Measurements from ENCODE around the gene MAP2K2. TPM values are rescaled to one million over a fixed set of nuclear protein-coding genes. Genes with fewer than 3 reads are reported as not detected.

MAP2K2 gene
- total and polyA plus RNA-seq, 3 experiments from 2014 or later = 122 to 164 (median 161) TPM

DNA sequence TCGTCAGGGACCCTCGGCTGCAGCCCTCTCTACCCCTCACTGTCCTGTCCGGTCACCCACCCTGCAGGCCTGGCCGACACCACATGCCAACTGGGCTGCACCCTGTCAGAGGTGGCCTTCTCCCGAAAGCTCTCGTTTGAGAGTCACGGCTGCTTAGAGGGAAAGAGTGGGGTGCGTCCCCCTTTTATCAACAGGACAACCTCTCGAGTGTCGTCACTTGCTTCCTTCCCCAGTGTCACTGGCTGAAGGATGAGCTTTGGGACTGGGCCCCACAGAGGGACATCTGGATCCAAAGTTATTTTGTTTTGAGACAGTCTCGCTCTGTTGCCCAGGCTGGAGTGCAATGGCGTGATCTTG lies 28.5 kb downstream of the MAP2K2 start:
- CTCF ChIA-PET = interaction anchor here (2.5 kb wide), 1 partner anchor 45 kb away, joined by 7 read pairs; no protein-coding TSS in a partner anchor
- Mint-ChIP-seq H3K36me3 (peaks cover 0 to 37% (median 2%) of the 10 kb centered on the region in 3 donors), H3K27me3 (no peaks in the 10 kb centered on the region), H3K4me3 (no peak overlapping the region), H3K27ac (peak overlapping the region in 1 of 8 donors; percentile 26), H3K4me1 (peaks cover 0 to 2% (median 0%) of the 10 kb centered on the region in 3 donors), H3K9me3 (no peaks in the 10 kb centered on the region)
- no peaks in the 10 kb centered on the region for H3K9me3 ChIP-seq (ENCODE audit: low read length)
- no peaks in the 10 kb centered on the region for H3K27me3 ChIP-seq (ENCODE audit: insufficient read depth, low read length, poor library complexity, severe bottlenecking)
- H3K27ac ChIP-seq (ENCODE audit: low read depth, low read length) = no peak overlapping the region
- POLR2A ChIA-PET = interaction anchor here (0.7 to 2.9 kb wide), 2 partner anchors 9 to 108 kb away, joined by 15 to 16 read pairs; no protein-coding TSS in a partner anchor
- H3K4me3 ChIP-seq (ENCODE audit: low read length) = no peak overlapping the region
- H3K4me1 ChIP-seq (ENCODE audit: insufficient read depth, low read length) = no peaks in the 10 kb centered on the region
- H3K36me3 ChIP-seq (ENCODE audit: insufficient read depth, low read length) = no peaks in the 10 kb centered on the region
- no peak for DNase-seq

DNA sequence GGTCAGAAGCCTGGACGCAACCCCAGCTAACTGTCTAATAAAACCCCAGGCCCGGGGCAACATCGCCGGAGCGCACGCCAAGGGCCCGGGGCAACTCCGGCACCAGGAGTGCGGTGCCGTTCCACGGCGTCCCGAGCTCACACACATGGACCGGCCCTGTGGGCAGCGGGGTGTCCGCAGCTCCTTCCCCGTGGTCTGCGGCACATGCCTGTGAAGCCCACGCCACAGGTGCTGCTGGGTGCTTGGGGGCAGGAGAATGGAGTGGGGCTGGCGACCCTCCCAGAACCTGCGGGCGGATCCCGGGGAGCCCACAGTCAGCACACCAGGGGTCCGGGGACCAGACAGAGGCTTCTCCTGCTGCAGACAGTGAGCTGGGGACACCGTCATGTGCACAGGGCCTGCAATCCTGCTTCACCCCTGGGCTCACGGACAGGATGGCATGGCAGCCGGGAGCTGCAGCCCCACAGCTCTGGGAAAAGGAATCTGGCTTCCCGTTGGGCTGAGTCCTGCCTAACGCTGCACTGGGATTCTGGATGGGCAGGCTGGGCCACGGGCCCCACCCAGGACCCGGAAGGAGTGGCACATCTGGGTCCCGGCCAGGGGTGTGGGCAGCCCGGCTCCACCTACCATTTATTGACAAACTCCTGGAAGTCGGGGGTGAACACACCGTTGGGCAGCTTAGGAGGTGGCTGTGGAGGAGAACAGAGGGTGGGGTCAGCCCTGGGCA lies 29.0 kb downstream of the MAP2K2 start:
- no peaks in the 10 kb centered on the region for H3K36me3 ChIP-seq (ENCODE audit: insufficient read depth, low read length)
- H3K4me1 Mint-ChIP-seq = peaks cover under 1 to 2% (median 2%) of the 10 kb centered on the region in 3 donors
- no peak overlapping the region for H3K27ac Mint-ChIP-seq
- peaks cover 1% of the 10 kb centered on the region for H3K4me1 ChIP-seq (ENCODE audit: insufficient read depth, low read length)
- POLR2A ChIA-PET = interaction anchor here (0.5 to 2.9 kb wide), 3 partner anchors 10 to 107 kb away, joined by 5 to 16 read pairs (median 15); no protein-coding TSS in a partner anchor
- CTCF ChIA-PET = interaction anchor here (2.5 kb wide), 1 partner anchor 45 kb away, joined by 7 read pairs; no protein-coding TSS in a partner anchor
- no peak overlapping the region for H3K4me3 Mint-ChIP-seq
- no peaks in the 10 kb centered on the region for H3K27me3 ChIP-seq (ENCODE audit: insufficient read depth, low read length, poor library complexity, severe bottlenecking)
- no peaks in the 10 kb centered on the region for H3K27me3 Mint-ChIP-seq
- H3K9me3 ChIP-seq (ENCODE audit: low read length) = no peaks in the 10 kb centered on the region
- no peaks in the 10 kb centered on the region for H3K9me3 Mint-ChIP-seq
- no peak overlapping the region for H3K27ac ChIP-seq (ENCODE audit: low read depth, low read length)
- H3K36me3 Mint-ChIP-seq = peaks cover 0 to 35% (median 0%) of the 10 kb centered on the region in 3 donors
- no peak overlapping the region for H3K4me3 ChIP-seq (ENCODE audit: low read length)
- DNase-seq = no peak

DNA sequence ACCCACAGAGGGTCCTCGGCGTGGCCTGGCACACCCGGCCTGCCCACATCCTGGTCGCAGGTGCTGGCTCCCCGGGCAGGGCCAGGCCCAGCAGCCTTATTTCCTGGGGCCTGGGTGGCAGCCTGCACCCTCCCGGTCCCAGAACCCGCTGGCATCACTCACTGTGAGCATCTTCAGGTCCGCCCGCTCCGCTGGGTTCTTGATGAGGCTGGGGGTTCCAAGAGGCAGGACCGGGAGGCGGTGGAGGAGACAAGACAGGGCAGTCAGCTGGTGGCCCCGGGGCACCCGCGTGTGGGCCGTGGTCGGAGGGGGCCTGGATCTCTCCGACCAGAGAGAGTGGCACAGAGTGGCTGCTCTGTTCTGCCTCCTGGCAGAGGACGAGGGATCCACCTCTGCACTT lies 29.6 kb downstream of the MAP2K2 start:
- POLR2A ChIA-PET = interaction anchor here (0.5 to 2.9 kb wide), 2 partner anchors 10 to 13 kb away, joined by 5 to 16 read pairs; no protein-coding TSS in a partner anchor
- CTCF ChIA-PET = interaction anchor here (2.5 kb wide), 1 partner anchor 46 kb away, joined by 7 read pairs; no protein-coding TSS in a partner anchor
- Histone ChIP-seq H3K9me3 (ENCODE audit: low read length) (no peaks in the 10 kb centered on the region), H3K4me1 (ENCODE audit: insufficient read depth, low read length) (peaks cover 8% of the 10 kb centered on the region), H3K27me3 (ENCODE audit: insufficient read depth, low read length, poor library complexity, severe bottlenecking) (no peaks in the 10 kb centered on the region), H3K27ac (ENCODE audit: low read depth, low read length) (no peak overlapping the region), H3K4me3 (ENCODE audit: low read length) (no peak overlapping the region), H3K36me3 (ENCODE audit: insufficient read depth, low read length) (no peaks in the 10 kb centered on the region)
- no peak overlapping the region for H3K4me3 Mint-ChIP-seq
- H3K27ac Mint-ChIP-seq = peak overlapping the region in 1 of 8 donors; percentile 79
- H3K36me3 Mint-ChIP-seq = peaks cover 0 to 32% (median 0%) of the 10 kb centered on the region in 3 donors
- DNase-seq = no peak
- H3K4me1 Mint-ChIP-seq = peaks cover 6 to 8% (median 7%) of the 10 kb centered on the region in 3 donors
- H3K27me3 Mint-ChIP-seq = no peaks in the 10 kb centered on the region
- no peaks in the 10 kb centered on the region for H3K9me3 Mint-ChIP-seq

DNA sequence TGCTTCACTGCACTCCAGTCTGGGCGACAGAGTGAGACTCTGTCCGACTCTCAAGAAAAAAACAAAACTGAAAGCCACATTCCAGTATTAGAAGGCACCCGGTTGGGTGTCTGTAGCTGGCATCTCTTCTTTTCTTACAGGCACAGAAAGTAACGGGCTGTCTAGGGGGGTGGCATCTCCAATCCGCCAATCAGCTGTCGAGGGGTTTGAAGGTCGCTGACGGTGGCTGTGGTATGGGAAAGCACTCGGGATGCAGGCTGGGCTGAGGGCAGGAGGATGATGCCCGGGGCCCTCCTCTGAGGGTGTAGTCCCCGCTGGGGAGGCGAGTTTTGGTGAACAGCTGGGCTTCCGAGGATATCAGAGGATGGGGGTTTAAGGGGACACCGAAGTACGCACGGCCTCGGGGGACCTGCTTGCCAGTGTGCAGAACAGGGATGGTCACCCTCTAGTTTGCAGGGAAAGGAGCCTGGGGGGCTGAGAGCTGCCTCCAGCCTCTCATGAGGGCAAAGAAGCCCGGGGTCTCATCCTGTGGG lies 30.2 kb downstream of the MAP2K2 start:
- H3K27ac Mint-ChIP-seq = peak overlapping the region in 3 of 8 donors; percentile 42 to 87 (median 75)
- H3K4me1 Mint-ChIP-seq = peaks cover 12 to 14% (median 13%) of the 10 kb centered on the region in 3 donors
- no peak for DNase-seq
- no peak overlapping the region for H3K4me3 Mint-ChIP-seq
- no peak overlapping the region for H3K4me3 ChIP-seq (ENCODE audit: low read length)
- peaks cover 13% of the 10 kb centered on the region for H3K4me1 ChIP-seq (ENCODE audit: insufficient read depth, low read length)
- no peaks in the 10 kb centered on the region for H3K27me3 Mint-ChIP-seq
- ChIA-PET POLR2A (interaction anchor here (2.9 kb wide), 1 partner anchor 11 kb away, joined by 16 read pairs; no protein-coding TSS in a partner anchor), CTCF (interaction anchor here (2.5 kb wide), 1 partner anchor 46 kb away, joined by 7 read pairs; no protein-coding TSS in a partner anchor)
- no peaks in the 10 kb centered on the region for H3K36me3 ChIP-seq (ENCODE audit: insufficient read depth, low read length)
- no peak overlapping the region for H3K27ac ChIP-seq (ENCODE audit: low read depth, low read length)
- H3K9me3 Mint-ChIP-seq = no peaks in the 10 kb centered on the region
- H3K27me3 ChIP-seq (ENCODE audit: insufficient read depth, low read length, poor library complexity, severe bottlenecking) = no peaks in the 10 kb centered on the region
- H3K36me3 Mint-ChIP-seq = peaks cover 0 to 29% (median 0%) of the 10 kb centered on the region in 3 donors
- H3K9me3 ChIP-seq (ENCODE audit: low read length) = no peaks in the 10 kb centered on the region

DNA sequence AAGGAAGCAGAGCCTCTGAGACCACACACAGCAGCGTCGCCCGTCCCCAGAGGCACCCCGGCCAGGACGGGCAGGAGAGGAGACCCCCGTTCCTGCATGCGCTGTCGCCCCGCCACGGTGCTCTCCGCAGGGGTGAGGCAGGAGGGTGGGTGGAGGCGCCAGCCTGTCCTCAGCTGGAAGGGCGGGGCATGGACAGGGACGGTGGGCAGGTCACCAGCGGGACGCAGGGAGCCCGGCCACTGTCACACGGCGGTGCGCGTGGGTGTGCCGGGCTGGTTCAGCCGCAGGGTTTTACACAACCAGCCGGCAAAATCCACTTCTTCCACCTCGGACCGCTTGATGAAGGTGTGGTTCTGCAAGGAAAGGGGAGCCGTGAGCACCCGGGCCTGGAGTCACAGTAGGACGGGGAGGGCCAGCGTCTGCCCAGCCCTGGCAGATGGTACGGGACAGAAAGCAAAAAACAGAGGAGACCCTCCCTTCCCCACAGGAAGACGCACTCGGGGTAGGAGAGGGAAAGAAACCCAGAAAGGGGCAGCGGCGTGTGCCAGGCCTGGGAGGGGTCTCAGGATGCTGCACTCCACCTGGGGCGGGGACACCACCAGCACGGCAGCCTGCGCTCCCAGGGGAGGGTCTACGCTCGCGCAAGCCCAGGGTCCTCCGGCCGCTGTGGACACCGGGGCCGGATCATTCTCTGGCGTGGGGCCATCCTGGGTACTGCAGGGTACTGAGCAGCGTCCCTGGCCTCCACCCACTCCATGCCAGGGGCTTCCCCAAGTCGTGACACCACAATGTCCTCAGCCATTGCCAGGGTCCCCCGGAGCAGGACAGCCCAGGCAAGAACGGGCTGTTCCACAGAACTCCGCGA lies 33.3 kb downstream of the MAP2K2 start:
- no peaks in the 10 kb centered on the region for H3K9me3 ChIP-seq (ENCODE audit: low read length)
- peak in 1 of 5 donors; percentile 25 for DNase-seq
- ChIA-PET CTCF (interaction anchor here (0.8 to 3.0 kb wide), 4 partner anchors 14 to 103 kb away, joined by 3 to 15 read pairs (median 4); partner anchors contain the start of gene ZBTB7A), POLR2A (interaction anchor here (1.6 to 2.1 kb wide), 4 partner anchors 13 to 23 kb away, joined by 4 to 27 read pairs (median 15); partner anchors contain the start of gene ZBTB7A)
- H3K27me3 ChIP-seq (ENCODE audit: insufficient read depth, low read length, poor library complexity, severe bottlenecking) = no peaks in the 10 kb centered on the region
- Mint-ChIP-seq H3K36me3 (peaks cover 0 to 9% (median 0%) of the 10 kb centered on the region in 3 donors), H3K4me3 (peak overlapping the region in 1 of 7 donors; percentile 40), H3K9me3 (no peaks in the 10 kb centered on the region), H3K27ac (peak overlapping the region in 4 of 8 donors; percentile 22 to 96 (median 78)), H3K27me3 (no peaks in the 10 kb centered on the region), H3K4me1 (peaks cover 34 to 45% (median 41%) of the 10 kb centered on the region in 3 donors)
- no peak overlapping the region for H3K4me3 ChIP-seq (ENCODE audit: low read length)
- no peaks in the 10 kb centered on the region for H3K36me3 ChIP-seq (ENCODE audit: insufficient read depth, low read length)
- H3K27ac ChIP-seq (ENCODE audit: low read depth, low read length) = no peak overlapping the region
- H3K4me1 ChIP-seq (ENCODE audit: insufficient read depth, low read length) = peaks cover 41% of the 10 kb centered on the region

DNA sequence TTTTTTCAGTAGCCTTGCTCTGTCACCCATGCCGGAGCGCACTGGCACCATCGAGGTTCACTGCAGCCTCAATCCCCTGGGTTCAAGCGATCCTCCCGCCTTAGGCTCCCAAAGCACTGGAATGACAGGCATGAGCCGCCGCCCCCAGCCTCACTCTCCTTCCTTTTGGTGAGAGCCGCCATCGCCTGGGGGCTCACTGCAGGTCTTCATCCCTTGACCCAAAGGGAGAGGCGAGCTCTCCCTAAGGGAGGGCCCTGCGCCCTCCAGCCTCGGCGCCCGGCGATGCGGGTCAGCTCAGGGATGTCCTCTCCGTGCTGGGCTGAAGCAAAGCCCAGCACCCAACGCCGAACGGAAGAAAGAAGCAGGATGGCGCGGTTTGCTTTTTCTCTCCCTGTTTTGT lies 34.0 kb downstream of the MAP2K2 start:
- Histone ChIP-seq H3K36me3 (ENCODE audit: insufficient read depth, low read length) (no peaks in the 10 kb centered on the region), H3K27me3 (ENCODE audit: insufficient read depth, low read length, poor library complexity, severe bottlenecking) (no peaks in the 10 kb centered on the region), H3K4me1 (ENCODE audit: insufficient read depth, low read length) (peaks cover 43% of the 10 kb centered on the region), H3K4me3 (ENCODE audit: low read length) (no peak overlapping the region), H3K9me3 (ENCODE audit: low read length) (no peaks in the 10 kb centered on the region), H3K27ac (ENCODE audit: low read depth, low read length) (no peak overlapping the region)
- H3K4me3 Mint-ChIP-seq = peak overlapping the region in 1 of 7 donors; percentile 72
- H3K4me1 Mint-ChIP-seq = peaks cover 35 to 47% (median 43%) of the 10 kb centered on the region in 3 donors
- peak overlapping the region; percentile 81 to 96 (median 94) for H3K27ac Mint-ChIP-seq
- H3K27me3 Mint-ChIP-seq = no peaks in the 10 kb centered on the region
- ChIA-PET POLR2A (interaction anchor here (0.9 to 2.1 kb wide), 6 partner anchors 12 to 105 kb away, joined by 3 to 27 read pairs (median 5); partner anchors contain the start of genes EEF2 and ZBTB7A), CTCF (interaction anchor here (0.9 to 3.0 kb wide), 6 partner anchors 13 to 102 kb away, joined by 3 to 23 read pairs (median 5); no protein-coding TSS in a partner anchor)
- DNase-seq = no peak
- peaks cover 0 to 8% (median 0%) of the 10 kb centered on the region in 3 donors for H3K36me3 Mint-ChIP-seq
- H3K9me3 Mint-ChIP-seq = no peaks in the 10 kb centered on the region

DNA sequence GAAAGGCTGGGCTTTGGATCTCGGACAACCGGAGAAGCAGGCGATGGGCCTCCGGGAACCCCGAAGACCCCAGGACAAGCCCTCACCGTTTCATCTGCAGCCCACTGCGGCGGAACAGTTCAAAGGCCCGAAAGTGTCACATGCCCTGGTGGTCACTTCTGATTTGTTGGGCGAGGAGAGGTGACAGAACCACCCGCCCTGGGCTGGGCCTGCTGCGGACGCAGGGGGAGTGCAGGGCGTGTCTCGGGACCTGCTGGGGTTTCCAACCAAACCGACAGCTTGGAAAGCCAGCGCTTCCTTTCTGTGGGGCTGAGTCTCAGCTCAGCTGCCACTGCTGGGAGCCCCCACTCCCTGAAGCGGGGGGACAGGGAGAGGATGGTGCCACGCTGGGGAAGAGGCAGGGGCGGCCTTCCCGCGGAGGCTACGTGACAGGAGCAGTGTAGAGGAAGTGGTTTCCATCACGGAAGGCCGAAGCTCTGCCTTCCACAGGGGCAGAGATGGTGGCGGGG lies 34.5 kb downstream of the MAP2K2 start:
- peaks cover 48% of the 10 kb centered on the region for H3K4me1 ChIP-seq (ENCODE audit: insufficient read depth, low read length)
- no peaks in the 10 kb centered on the region for H3K36me3 ChIP-seq (ENCODE audit: insufficient read depth, low read length)
- H3K36me3 Mint-ChIP-seq = peaks cover 0 to 8% (median 0%) of the 10 kb centered on the region in 3 donors
- no peaks in the 10 kb centered on the region for H3K27me3 Mint-ChIP-seq
- DNase-seq = peak; percentile 37 to 74 (median 52)
- H3K4me3 Mint-ChIP-seq = peak overlapping the region; percentile 59 to 78 (median 72)
- CTCF ChIA-PET = interaction anchor here (0.6 to 3.0 kb wide), 10 partner anchors 13 to 110 kb away, joined by 3 to 23 read pairs (median 4); no protein-coding TSS in a partner anchor
- H3K27ac ChIP-seq (ENCODE audit: low read depth, low read length) = peak overlapping the region; percentile 62
- H3K9me3 Mint-ChIP-seq = no peaks in the 10 kb centered on the region
- H3K4me1 Mint-ChIP-seq = peaks cover 35 to 52% (median 48%) of the 10 kb centered on the region in 3 donors
- POLR2A ChIA-PET = interaction anchor here (0.6 to 2.1 kb wide), 12 partner anchors 12 to 380 kb away, joined by 3 to 27 read pairs (median 6); partner anchors contain the start of genes EEF2, PIAS4 and ZBTB7A
- peak overlapping the region; percentile 81 to 96 (median 94) for H3K27ac Mint-ChIP-seq
- no peaks in the 10 kb centered on the region for H3K9me3 ChIP-seq (ENCODE audit: low read length)
- H3K27me3 ChIP-seq (ENCODE audit: insufficient read depth, low read length, poor library complexity, severe bottlenecking) = no peaks in the 10 kb centered on the region
- H3K4me3 ChIP-seq (ENCODE audit: low read length) = peak overlapping the region; percentile 49
